ENCODE measurements around the gene RPL9. TPM values are rescaled to one million over a fixed set of nuclear protein-coding genes. Genes with fewer than 3 reads are reported as not detected.

RPL9 gene
- total and polyA plus RNA-seq, 2 of the 8 experiments (the other 6 are each of a cell fraction or from before 2014, with no cell fraction given): 1,161 to 1,184 TPM

DNA sequence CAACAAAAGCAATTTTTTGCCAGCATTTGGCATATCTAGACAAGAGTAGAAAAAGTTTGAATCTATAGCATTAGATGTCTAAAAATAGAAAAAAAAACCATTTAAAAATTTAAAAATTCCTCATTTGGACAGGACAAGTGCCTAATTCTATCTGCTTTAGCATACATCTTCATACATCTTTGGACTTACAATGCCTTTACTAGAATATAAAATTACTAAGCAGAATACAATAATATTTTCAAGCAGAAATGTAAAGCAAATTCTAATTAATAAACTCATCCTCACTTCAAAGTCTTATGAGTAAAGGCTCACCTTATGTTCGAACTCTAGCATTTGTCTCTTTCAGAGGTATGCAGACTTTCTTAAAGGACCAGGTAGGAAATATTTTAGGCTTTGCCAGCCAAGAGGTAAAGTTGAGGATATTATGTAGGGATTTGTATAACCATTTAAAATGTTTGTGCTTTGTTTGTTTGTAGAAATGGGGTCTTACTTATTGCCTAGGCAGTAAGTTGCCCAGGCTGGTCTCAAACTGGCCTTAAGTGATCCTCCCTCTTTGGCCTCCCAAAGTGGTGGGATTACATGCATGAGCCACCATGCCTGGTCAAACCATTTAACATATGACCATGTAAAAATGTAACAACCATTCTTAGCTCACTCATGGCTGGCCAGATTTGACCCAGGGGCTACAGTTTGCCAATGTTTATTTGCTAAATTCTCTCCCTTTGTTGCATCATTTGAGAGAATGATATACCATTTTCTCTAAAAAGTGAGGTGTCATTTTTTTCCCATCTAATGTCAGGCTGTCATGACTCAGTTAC lies 39.4 kb upstream of the RPL9 start:
- H2BK15ac ChIP-seq (ENCODE audit: low read length): no peak overlapping the region
- H3K27ac ChIP-seq (ENCODE audit: low read depth, low read length): no peak overlapping the region
- H3K9me3 ChIP-seq (ENCODE audit: insufficient read depth in 2 of 2, low read depth in 1 of 2, low read length in 1 of 2): no peaks in the 10 kb centered on the region
- H2BK12ac ChIP-seq (ENCODE audit: low read depth, low read length): no peak overlapping the region
- no peak overlapping the region for H4K91ac ChIP-seq (replicated peaks; ENCODE audit: insufficient read length, low read length)
- H3K14ac ChIP-seq (ENCODE audit: insufficient read length): no peak overlapping the region
- H3K4me3 ChIP-seq (ENCODE audit: extremely low read depth in 1 of 4, insufficient read depth in 2 of 4, low read depth in 3 of 4, low read length in 4 of 4): no peak overlapping the region
- H2BK20ac ChIP-seq (ENCODE audit: low read length): no peak overlapping the region
- no peak overlapping the region for H3K23ac ChIP-seq (ENCODE audit: insufficient read length)
- H3K79me2 ChIP-seq (ENCODE audit: control insufficient read depth in 1 of 2, insufficient read depth in 2 of 2, low read length in 2 of 2): no peaks in the 10 kb centered on the region
- no peaks in the 10 kb centered on the region for H3K27me3 ChIP-seq (replicated peaks in 1 of 4; ENCODE audit: control insufficient read depth in 3 of 4, extremely low read depth in 1 of 4, insufficient read depth in 3 of 4, low read length in 3 of 4)
- H3K18ac ChIP-seq (ENCODE audit: extremely low read depth, low read length): no peak overlapping the region
- ChIA-PET POLR2A (ENCODE audit: partially characterized antibody) (interaction anchor here (1.1 to 1.3 kb wide), 2 partner anchors 29 to 133 kb away, joined by 3 read pairs; partner anchors contain the start of gene UGDH), CTCF (ENCODE audit: partially characterized antibody) (interaction anchor here (1.4 to 1.5 kb wide), 2 partner anchors 10 to 29 kb away, joined by 6 to 7 read pairs; no protein-coding TSS in a partner anchor)
- TF ChIP-seq FOSL1 (IDR thresholded peaks at IDR 0.05; ENCODE audit: insufficient read depth, low read depth, low read length) (no peak), EP300 (IDR thresholded peaks at IDR 0.05; ENCODE audit: borderline replicate concordance in 1 of 2, low read depth in 2 of 2, low read length in 2 of 2) (no peak), BRCA1 (IDR thresholded peaks at IDR 0.05; ENCODE audit: low read depth, low read length) (no peak), EGR1 (IDR thresholded peaks at IDR 0.05; ENCODE audit: borderline replicate concordance, low read depth, low read length) (no peak)
- TF ChIP-seq, protein P1, sequence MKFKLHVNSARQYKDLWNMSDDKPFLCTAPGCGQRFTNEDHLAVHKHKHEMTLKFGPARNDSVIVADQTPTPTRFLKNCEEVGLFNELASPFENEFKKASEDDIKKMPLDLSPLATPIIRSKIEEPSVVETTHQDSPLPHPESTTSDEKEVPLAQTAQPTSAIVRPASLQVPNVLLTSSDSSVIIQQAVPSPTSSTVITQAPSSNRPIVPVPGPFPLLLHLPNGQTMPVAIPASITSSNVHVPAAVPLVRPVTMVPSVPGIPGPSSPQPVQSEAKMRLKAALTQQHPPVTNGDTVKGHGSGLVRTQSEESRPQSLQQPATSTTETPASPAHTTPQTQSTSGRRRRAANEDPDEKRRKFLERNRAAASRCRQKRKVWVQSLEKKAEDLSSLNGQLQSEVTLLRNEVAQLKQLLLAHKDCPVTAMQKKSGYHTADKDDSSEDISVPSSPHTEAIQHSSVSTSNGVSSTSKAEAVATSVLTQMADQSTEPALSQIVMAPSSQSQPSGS (IDR thresholded peaks at IDR 0.05; ENCODE audit: low read length): no peak
- TF ChIP-seq, protein P2, sequence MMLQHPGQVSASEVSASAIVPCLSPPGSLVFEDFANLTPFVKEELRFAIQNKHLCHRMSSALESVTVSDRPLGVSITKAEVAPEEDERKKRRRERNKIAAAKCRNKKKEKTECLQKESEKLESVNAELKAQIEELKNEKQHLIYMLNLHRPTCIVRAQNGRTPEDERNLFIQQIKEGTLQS (IDR thresholded peaks at IDR 0.05; ENCODE audit: insufficient read depth, low read depth, low read length): no peak
- TF ChIP-seq, protein P3, sequence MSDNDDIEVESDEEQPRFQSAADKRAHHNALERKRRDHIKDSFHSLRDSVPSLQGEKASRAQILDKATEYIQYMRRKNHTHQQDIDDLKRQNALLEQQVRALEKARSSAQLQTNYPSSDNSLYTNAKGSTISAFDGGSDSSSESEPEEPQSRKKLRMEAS (IDR thresholded peaks at IDR 0.05): no peak
- peaks cover 7 to 39% (median 17%) of the 10 kb centered on the region in 4 experiments for H3K36me3 ChIP-seq (ENCODE audit: control insufficient read depth in 2 of 4, insufficient read depth in 4 of 4, low read length in 3 of 4)
- no peak overlapping the region for H3K4me2 ChIP-seq (ENCODE audit: insufficient read depth in 1 of 2, low read depth in 2 of 2, low read length in 2 of 2)
- H2AK5ac ChIP-seq (ENCODE audit: low read depth, low read length): no peak overlapping the region
- H4K20me1 ChIP-seq (replicated peaks in 1 of 2; ENCODE audit: control insufficient read depth in 1 of 2, insufficient read depth in 2 of 2, low read length in 2 of 2): no peaks in the 10 kb centered on the region
- no peak overlapping the region for H3K9ac ChIP-seq (replicated peaks in 1 of 4; ENCODE audit: extremely low read depth in 1 of 4, low read depth in 3 of 4, low read length in 3 of 4)
- no peaks in the 10 kb centered on the region for H3K79me1 ChIP-seq (ENCODE audit: low read depth, low read length)
- H2BK5ac ChIP-seq (ENCODE audit: low read depth, low read length): no peak overlapping the region
- H3K23me2 ChIP-seq (ENCODE audit: low read depth, low read length): no peaks in the 10 kb centered on the region
- WGBS, 2 experiments (ENCODE audit: extremely low coverage in 1 of 2, insufficient coverage in 1 of 2, insufficient read length in 1 of 2, insufficient replicate concordance in 2 of 2, low coverage in 1 of 2, low lambda C conversion rate in 2 of 2, missing lambda C conversion rate in 1 of 2): 95% methylated on average over 1 of the region's 1 CpG; no CpG with 5 or more reads in 1 of the 2 experiments
- no peak overlapping the region for H2AFZ ChIP-seq (ENCODE audit: low read length)
- DNase-seq (ENCODE audit: low read depth in 1 of 2, low spot score in 2 of 2): peak in 1 of 2 experiments; percentile 32
- H2BK120ac ChIP-seq (replicated peaks; ENCODE audit: low read depth, low read length): no peak overlapping the region
- H3K4me1 ChIP-seq (replicated peaks in 1 of 4; ENCODE audit: control insufficient read depth in 3 of 4, insufficient read depth in 4 of 4, low read length in 3 of 4): no peaks in the 10 kb centered on the region
- H3K56ac ChIP-seq (replicated peaks; ENCODE audit: insufficient read length, low read depth, low read length): no peak overlapping the region
- no peak overlapping the region for H4K5ac ChIP-seq (ENCODE audit: insufficient read length, low read depth, low read length)
- no peak overlapping the region for H3K4ac ChIP-seq (replicated peaks; ENCODE audit: insufficient read length, low read depth, low read length)
- H4K8ac ChIP-seq (ENCODE audit: extremely low read depth, insufficient read depth, low read length): no peak overlapping the region
- no peak for FAIRE-seq

All from H1 (cell line).